Vagina (tissue), 2 donors: ENCODE measurements around the gene COL10A1. TPM values are rescaled to one million over a fixed set of nuclear protein-coding genes. Genes with fewer than 3 reads are reported as not detected.

Experiments used
- DNase-seq, 2 donors: peaks; one replicate each; pipeline ENCODE4 v3.0.0-alpha.2; 2017; ENCODE audit errors: extremely low spot score in 2 of 2
- H3K27ac ChIP-seq: fragments of 200-600 bp; sonication (generic); one replicate; pipeline ENCODE4 v1.5.1; 2019
- H3K27me3 ChIP-seq: fragments of 200-600 bp; sonication (generic); one replicate; pipeline ENCODE4 v1.5.1; 2019
- H3K36me3 ChIP-seq, 2 donors: fragments of 200-600 bp; sonication (generic); one replicate each; pipeline ENCODE4 v1.5.1; 2017 to 2019
- H3K4me1 ChIP-seq: fragments of 200-600 bp; sonication (generic); one replicate; pipeline ENCODE4 v1.5.1; 2019
- H3K4me3 ChIP-seq, 2 donors: fragments of 200-600 bp; sonication (generic); 1 replicate in 1 of 2; 2 replicates in 1 of 2; pipeline ENCODE4 v1.5.1; 2016 to 2019
- H3K9me3 ChIP-seq: fragments of 200-600 bp; sonication (generic); one replicate; pipeline ENCODE4 v1.5.1; 2019
- POLR2A ChIP-seq, 2 donors: fragments of 450-650 bp; IDR thresholded peaks; one replicate each; pipeline ENCODE4 v1.6.1; 2017; ENCODE audit warnings: antibody characterized with exemption in 2 of 2, mild to moderate bottlenecking in 2 of 2, moderate library complexity in 2 of 2
- POLR2AphosphoS5 ChIP-seq, 2 donors: sonication (generic); formaldehyde crosslinking; IDR thresholded peaks; one replicate each; pipeline ENCODE4 v1.9.0; 2017; ENCODE audit warnings: antibody characterized with exemption in 2 of 2, mild to moderate bottlenecking in 2 of 2, low read depth in 1 of 2; ENCODE audit not compliant: insufficient read depth in 1 of 2
- intact Hi-C: fragments of 100-400 bp; cut with DNase I; formaldehyde crosslinking; loops from one replicate; pipeline ENCODE4 v1.15.1; 2023
- total RNA-seq: library from RNA; depleted of rRNA; stranded (reverse); fragments of >200 nt; gene quantifications from one replicate; pipeline ENCODE4 v1.2.3, GENCODE V29; 2016
- TF ChIP-seq, protein P1 (sequence below), 3 experiments: fragments of 450-650 bp in 2 of 3; fragments of 200-600 bp in 1 of 3; sonication (generic) in 1 of 3; IDR thresholded peaks; one replicate each; pipeline ENCODE4 v1.5.1; 2017 to 2019; ENCODE audit warnings: antibody characterized with exemption in 3 of 3, mild to moderate bottlenecking in 2 of 3, moderate library complexity in 2 of 3

The COL10A1 gene
- total RNA-seq, 1 donor from 2014 or later: not detected

DNA sequence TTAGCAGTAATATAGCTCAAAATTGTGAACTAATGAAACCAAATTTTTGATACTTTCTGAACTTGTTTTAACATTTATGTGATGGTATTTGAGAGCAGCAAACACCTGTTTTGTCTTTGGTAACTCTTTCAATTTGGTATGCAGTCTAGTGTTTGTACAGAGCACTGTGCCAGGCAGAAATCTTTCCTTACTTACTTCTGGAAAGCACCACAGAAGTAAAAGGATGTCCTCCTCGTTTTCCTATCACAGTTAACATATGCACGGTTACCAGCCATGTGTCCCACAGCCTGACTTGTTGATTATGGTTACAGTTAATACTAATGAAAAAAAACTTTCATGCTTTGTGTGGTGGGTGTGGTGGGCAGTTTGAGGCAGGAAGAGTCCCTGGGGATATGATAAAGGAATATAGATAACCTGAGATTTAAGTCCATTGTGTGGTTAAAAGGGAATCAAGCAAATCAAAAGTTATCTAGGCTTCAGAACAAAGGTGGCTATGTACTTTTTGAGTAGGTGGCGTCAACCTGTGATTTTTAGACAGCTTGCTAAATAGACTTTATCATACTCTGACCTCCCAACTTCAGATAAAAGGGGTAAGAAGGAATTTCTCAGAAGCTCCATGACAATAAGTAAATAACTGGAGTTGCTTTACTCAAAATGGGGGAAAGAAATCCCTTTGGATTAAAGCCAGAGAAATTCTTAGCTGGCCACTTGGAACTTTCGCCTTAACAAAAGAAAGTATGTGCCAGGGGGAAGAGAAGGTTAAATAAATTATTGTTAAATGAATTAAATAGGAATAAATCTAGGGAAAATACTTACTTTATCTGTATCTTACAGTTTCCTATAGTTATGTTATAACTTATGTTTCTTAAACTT, 20.1 kb upstream of the COL10A1 start:
- intact Hi-C loops: no loop called here
- Histone ChIP-seq H3K4me3 (no peak overlapping the region), H3K9me3 (no peaks in the 10 kb centered on the region), H3K36me3 (no peaks in the 10 kb centered on the region), H3K27ac (no peak overlapping the region), H3K4me1 (no peaks in the 10 kb centered on the region), H3K27me3 (no peaks in the 10 kb centered on the region)
- TF ChIP-seq POLR2AphosphoS5 (IDR thresholded peaks at IDR 0.05; ENCODE audit: insufficient read depth in 1 of 2, low read depth in 1 of 2): no peak
- TF ChIP-seq POLR2A (IDR thresholded peaks at IDR 0.05): no peak
- TF ChIP-seq, protein P1, sequence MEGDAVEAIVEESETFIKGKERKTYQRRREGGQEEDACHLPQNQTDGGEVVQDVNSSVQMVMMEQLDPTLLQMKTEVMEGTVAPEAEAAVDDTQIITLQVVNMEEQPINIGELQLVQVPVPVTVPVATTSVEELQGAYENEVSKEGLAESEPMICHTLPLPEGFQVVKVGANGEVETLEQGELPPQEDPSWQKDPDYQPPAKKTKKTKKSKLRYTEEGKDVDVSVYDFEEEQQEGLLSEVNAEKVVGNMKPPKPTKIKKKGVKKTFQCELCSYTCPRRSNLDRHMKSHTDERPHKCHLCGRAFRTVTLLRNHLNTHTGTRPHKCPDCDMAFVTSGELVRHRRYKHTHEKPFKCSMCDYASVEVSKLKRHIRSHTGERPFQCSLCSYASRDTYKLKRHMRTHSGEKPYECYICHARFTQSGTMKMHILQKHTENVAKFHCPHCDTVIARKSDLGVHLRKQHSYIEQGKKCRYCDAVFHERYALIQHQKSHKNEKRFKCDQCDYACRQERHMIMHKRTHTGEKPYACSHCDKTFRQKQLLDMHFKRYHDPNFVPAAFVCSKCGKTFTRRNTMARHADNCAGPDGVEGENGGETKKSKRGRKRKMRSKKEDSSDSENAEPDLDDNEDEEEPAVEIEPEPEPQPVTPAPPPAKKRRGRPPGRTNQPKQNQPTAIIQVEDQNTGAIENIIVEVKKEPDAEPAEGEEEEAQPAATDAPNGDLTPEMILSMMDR (IDR thresholded peaks at IDR 0.05): no peak
- no peak for DNase-seq

- H3K9me3 ChIP-seq: no peaks in the 10 kb centered on the region
- no peak for TF ChIP-seq POLR2A (IDR thresholded peaks at IDR 0.05)
- no peak for TF ChIP-seq POLR2AphosphoS5 (IDR thresholded peaks at IDR 0.05; ENCODE audit: insufficient read depth in 1 of 2, low read depth in 1 of 2)
- TF ChIP-seq, protein P1 (IDR thresholded peaks at IDR 0.05): no peak
- intact Hi-C loops: no loop called here
- H3K27ac ChIP-seq: no peak overlapping the region
- H3K27me3 ChIP-seq: no peaks in the 10 kb centered on the region
- no peak for DNase-seq
- H3K4me3 ChIP-seq: no peak overlapping the region
- no peaks in the 10 kb centered on the region for H3K4me1 ChIP-seq
- H3K36me3 ChIP-seq: no peaks in the 10 kb centered on the region
Observed at GRCh38 chr6:116144605-116145004, 18.7 kb upstream of the COL10A1 start.

DNA sequence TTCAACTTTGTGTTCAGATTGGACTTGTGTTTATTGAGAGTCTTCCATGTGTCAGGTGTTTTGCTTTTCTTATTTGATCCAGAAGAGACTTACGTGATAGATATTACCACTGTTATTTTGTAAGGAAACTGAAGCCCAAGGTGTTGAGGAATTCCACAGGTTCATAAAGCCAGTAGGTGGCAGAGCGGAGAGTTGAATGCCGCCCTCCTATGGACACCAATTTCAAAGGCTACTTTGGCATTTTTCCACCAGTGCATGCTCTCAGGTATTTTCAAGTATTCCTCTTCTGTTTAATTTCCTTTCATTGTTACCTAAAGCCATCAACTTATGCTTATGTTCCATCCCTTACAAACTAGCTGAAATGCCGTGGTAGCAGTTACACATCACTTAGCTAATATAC, 14.0 kb upstream of the COL10A1 start:
- intact Hi-C loops: no loop called here
- Histone ChIP-seq H3K4me3 (no peak overlapping the region), H3K27ac (no peak overlapping the region), H3K36me3 (no peaks in the 10 kb centered on the region), H3K4me1 (no peaks in the 10 kb centered on the region), H3K9me3 (no peaks in the 10 kb centered on the region), H3K27me3 (no peaks in the 10 kb centered on the region)
- TF ChIP-seq POLR2A (IDR thresholded peaks at IDR 0.05): no peak
- TF ChIP-seq, protein P1 (IDR thresholded peaks at IDR 0.05): no peak
- TF ChIP-seq POLR2AphosphoS5 (IDR thresholded peaks at IDR 0.05; ENCODE audit: insufficient read depth in 1 of 2, low read depth in 1 of 2): no peak
- DNase-seq: no peak

GRCh38 chr6:116136933-116137340, 11.0 kb upstream of the COL10A1 start:
- H3K4me1 ChIP-seq: no peaks in the 10 kb centered on the region
- intact Hi-C loops: no loop called here

More at GRCh38 chr6:116136933-116137340, 11.0 kb upstream of the COL10A1 start:
- Histone ChIP-seq H3K27ac (no peak overlapping the region), H3K4me3 (no peak overlapping the region), H3K27me3 (no peaks in the 10 kb centered on the region), H3K9me3 (no peaks in the 10 kb centered on the region), H3K36me3 (no peaks in the 10 kb centered on the region)
- TF ChIP-seq, protein P1 (IDR thresholded peaks at IDR 0.05): no peak
- no peak for TF ChIP-seq POLR2A (IDR thresholded peaks at IDR 0.05)
- no peak for TF ChIP-seq POLR2AphosphoS5 (IDR thresholded peaks at IDR 0.05; ENCODE audit: insufficient read depth in 1 of 2, low read depth in 1 of 2)
- DNase-seq: no peak
